AG04450 (cell line): Measurements from ENCODE around the gene SLIT1. TPM values are rescaled to one million over a fixed set of nuclear protein-coding genes. Genes with fewer than 3 reads are reported as not detected.

Experiments
- CTCF ChIA-PET: fragments of 300-600, 350-600 bp; formaldehyde crosslinking; extraction: SDS; loops from one replicate; lab custom pipeline; 2022; ENCODE audit warnings: antibody characterized with exemption, inconsistent platforms; lab: Charles Lee
- POLR2A ChIA-PET: fragments of 350-600 bp; formaldehyde crosslinking; extraction: SDS; loops from one replicate; lab custom pipeline; 2021; ENCODE audit warnings: antibody characterized with exemption, inconsistent platforms; lab: Yijun Ruan, JAX
- DNase-seq: peaks from one replicate; pipeline ENCODE4 v3.0.0-alpha.2; 2011; ENCODE audit warnings: low read depth, low spot score
- H3K27ac ChIP-seq: one replicate; pipeline ENCODE4 v1.5.1; 2012; ENCODE audit warnings: low read depth, low read length, control low read depth
- H3K27me3 ChIP-seq: one replicate; pipeline ENCODE4 v1.6.0; 2012; ENCODE audit warnings: low read length; ENCODE audit not compliant: control insufficient read depth, insufficient read depth
- H3K4me3 ChIP-seq: 2 replicates; pipeline ENCODE4 v1.5.1; 2011; ENCODE audit warnings: mild to moderate bottlenecking, low read depth, low read length, control low read depth
- H3K9me3 ChIP-seq: 2 replicates; pipeline ENCODE4 v1.5.1; 2012; ENCODE audit warnings: low read length; ENCODE audit not compliant: control insufficient read depth, insufficient read depth
- polyA plus RNA-seq: library from polyadenylated mRNA; depleted of rRNA; stranded (reverse); fragments of >200 nt; gene quantifications from 2 replicates; pipeline ENCODE4 v1.2.3, GENCODE V29; 2011
- TF ChIP-seq, protein P1 (sequence below): IDR thresholded peaks from 2 replicates; pipeline ENCODE4 v1.5.1; 2011; ENCODE audit warnings: low read depth, low read length, control low read depth, inconsistent platforms

The SLIT1 gene
- polyA plus RNA-seq, 1 experiment, result 0.01 TPM

- Histone ChIP-seq H3K27me3 (peaks cover 30% of the 10 kb centered on the region), H3K9me3 (no peaks in the 10 kb centered on the region), H3K4me3 (no peak overlapping the region), H3K27ac (no peak overlapping the region)
- no peak for DNase-seq
- ChIA-PET CTCF (interaction anchor here (1.5 kb wide), 1 partner anchor 74 kb away, joined by 5 read pairs; no protein-coding TSS in a partner anchor), POLR2A (no interaction called here)
- TF ChIP-seq, protein P1, sequence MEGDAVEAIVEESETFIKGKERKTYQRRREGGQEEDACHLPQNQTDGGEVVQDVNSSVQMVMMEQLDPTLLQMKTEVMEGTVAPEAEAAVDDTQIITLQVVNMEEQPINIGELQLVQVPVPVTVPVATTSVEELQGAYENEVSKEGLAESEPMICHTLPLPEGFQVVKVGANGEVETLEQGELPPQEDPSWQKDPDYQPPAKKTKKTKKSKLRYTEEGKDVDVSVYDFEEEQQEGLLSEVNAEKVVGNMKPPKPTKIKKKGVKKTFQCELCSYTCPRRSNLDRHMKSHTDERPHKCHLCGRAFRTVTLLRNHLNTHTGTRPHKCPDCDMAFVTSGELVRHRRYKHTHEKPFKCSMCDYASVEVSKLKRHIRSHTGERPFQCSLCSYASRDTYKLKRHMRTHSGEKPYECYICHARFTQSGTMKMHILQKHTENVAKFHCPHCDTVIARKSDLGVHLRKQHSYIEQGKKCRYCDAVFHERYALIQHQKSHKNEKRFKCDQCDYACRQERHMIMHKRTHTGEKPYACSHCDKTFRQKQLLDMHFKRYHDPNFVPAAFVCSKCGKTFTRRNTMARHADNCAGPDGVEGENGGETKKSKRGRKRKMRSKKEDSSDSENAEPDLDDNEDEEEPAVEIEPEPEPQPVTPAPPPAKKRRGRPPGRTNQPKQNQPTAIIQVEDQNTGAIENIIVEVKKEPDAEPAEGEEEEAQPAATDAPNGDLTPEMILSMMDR, result no peak
Observed at GRCh38 chr10:97135464-97135863, 50.3 kb downstream of the SLIT1 start.

DNA sequence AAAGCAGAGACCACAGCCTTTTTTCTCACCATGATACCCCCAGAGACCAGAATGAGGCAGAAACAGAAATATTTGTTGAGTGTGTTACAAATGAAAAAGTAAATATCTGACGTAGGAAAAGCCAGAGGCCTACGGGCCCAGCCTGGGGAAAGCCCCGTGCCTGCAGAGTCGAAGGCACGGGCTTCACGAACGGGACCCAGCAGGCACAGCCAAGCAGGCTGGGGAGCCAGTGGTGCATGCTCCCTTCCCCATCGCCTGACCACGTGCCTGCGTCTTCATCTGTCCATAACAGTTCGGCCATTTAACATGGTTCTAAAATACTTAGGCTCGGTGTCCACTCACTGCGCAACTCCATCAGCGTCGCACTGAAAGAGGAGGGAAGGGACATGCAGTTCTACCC is 50.8 kb downstream of the SLIT1 start:
- no peak overlapping the region for H3K4me3 ChIP-seq
- no peak overlapping the region for H3K27ac ChIP-seq
- POLR2A ChIA-PET, result no interaction called here
- no peak for DNase-seq
- TF ChIP-seq, protein P1, result no peak
- H3K27me3 ChIP-seq, result peaks cover 30% of the 10 kb centered on the region
- CTCF ChIA-PET, result interaction anchor here (1.5 kb wide), 1 partner anchor 75 kb away, joined by 5 read pairs; no protein-coding TSS in a partner anchor
- H3K9me3 ChIP-seq, result no peaks in the 10 kb centered on the region

- POLR2A ChIA-PET, result no interaction called here
- no peak for DNase-seq
- TF ChIP-seq, protein P1, result no peak
- Histone ChIP-seq H3K27ac (no peak overlapping the region), H3K27me3 (peaks cover 25% of the 10 kb centered on the region), H3K9me3 (no peaks in the 10 kb centered on the region), H3K4me3 (no peak overlapping the region)
- CTCF ChIA-PET, result interaction anchor here (0.6 to 1.5 kb wide), 2 partner anchors 76 to 98 kb away, joined by 4 to 5 read pairs; no protein-coding TSS in a partner anchor
Observed at GRCh38 chr10:97134110-97134509, 51.6 kb downstream of the SLIT1 start.

GRCh38 chr10:97132273-97132672 is 53.5 kb downstream of the SLIT1 start:
- POLR2A ChIA-PET, result no interaction called here
- CTCF ChIA-PET, result interaction anchor here (1.0 kb wide), 1 partner anchor 78 kb away, joined by 5 read pairs; no protein-coding TSS in a partner anchor
- DNase-seq, result no peak

DNA sequence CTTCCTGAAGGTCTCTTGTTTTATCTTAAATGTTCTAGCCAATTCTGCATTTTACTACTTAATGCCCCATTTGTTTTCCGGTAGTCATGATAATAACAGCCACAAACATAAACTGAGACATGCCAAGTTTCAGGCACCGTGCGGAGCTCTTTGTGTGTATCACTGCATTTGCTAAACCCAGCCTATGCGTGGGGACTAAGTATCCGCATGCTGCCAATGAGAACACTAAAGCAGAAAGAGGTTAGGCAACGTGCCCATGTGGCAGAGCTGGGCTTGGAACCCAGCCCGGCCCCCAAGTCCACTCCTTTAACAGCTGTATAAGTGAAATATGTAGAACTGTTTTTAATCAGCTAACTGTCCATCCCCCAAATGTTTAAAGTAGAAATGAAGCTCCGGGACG is 54.1 kb downstream of the SLIT1 start:
- POLR2A ChIA-PET, result no interaction called here
- DNase-seq, result no peak

More at GRCh38 chr10:97132273-97132672, 53.5 kb downstream of the SLIT1 start:
- H3K27me3 ChIP-seq, result peaks cover 14% of the 10 kb centered on the region
- TF ChIP-seq, protein P1, result no peak
- no peak overlapping the region for H3K4me3 ChIP-seq
- H3K27ac ChIP-seq, result no peak overlapping the region
- H3K9me3 ChIP-seq, result no peaks in the 10 kb centered on the region

More for the DNA sequence above, 54.1 kb downstream of the SLIT1 start:
- CTCF ChIA-PET, result no interaction called here
- H3K27ac ChIP-seq, result no peak overlapping the region
- no peaks in the 10 kb centered on the region for H3K9me3 ChIP-seq
- TF ChIP-seq, protein P1, result no peak
- H3K27me3 ChIP-seq, result peaks cover 12% of the 10 kb centered on the region
- no peak overlapping the region for H3K4me3 ChIP-seq
